ENCODE results near the gene MRPL32. TPM values are rescaled to one million over a fixed set of nuclear protein-coding genes. Genes with fewer than 3 reads are reported as not detected.

Gene MRPL32
- total and polyA plus RNA-seq, 7 donors = 42.6 to 85.7 (median 62.9) TPM

GRCh38 chr7:42914421-42915045 lies 17.6 kb upstream of the MRPL32 start:
- WGBS, 2 donors = 54 to 66% methylated on average over 5 of the region's 5 CpGs
- H3K27me3 ChIP-seq = no peaks in the 10 kb centered on the region
- no peaks in the 10 kb centered on the region for H3K9me3 ChIP-seq
- DNase-seq = no peak
- peak in 1 of 4 donors; percentile 31 for TF ChIP-seq POLR2AphosphoS5 (IDR thresholded peaks at IDR 0.05)
- TF ChIP-seq POLR2A (IDR thresholded peaks at IDR 0.05) = no peak
- H3K27ac ChIP-seq = peak overlapping the region in 2 of 4 donors; percentile 10 to 28
- H3K4me1 ChIP-seq = peaks cover 0 to 22% (median 14%) of the 10 kb centered on the region in 4 donors
- intact Hi-C loops (cut with DNase I) = no loop called here
- peaks cover 12 to 47% (median 17%) of the 10 kb centered on the region in 4 donors for H3K36me3 ChIP-seq
- H3K4me3 ChIP-seq = no peak overlapping the region

- no peak overlapping the region for H3K4me3 ChIP-seq
- TF ChIP-seq CTCF (IDR thresholded peaks at IDR 0.05) = no peak
- TF ChIP-seq POLR2A (IDR thresholded peaks at IDR 0.05) = no peak
- no peak for TF ChIP-seq POLR2AphosphoS5 (IDR thresholded peaks at IDR 0.05)
- no peak for TF ChIP-seq EP300 (IDR thresholded peaks at IDR 0.05)
- intact Hi-C loops (cut with DNase I) = no loop called here
- H3K27ac ChIP-seq = peak overlapping the region in 1 of 4 donors; percentile 35
- no peak for DNase-seq
- 65 to 67% methylated on average over 1 of the region's 1 CpG for WGBS, 2 donors
- H3K27me3 ChIP-seq = no peaks in the 10 kb centered on the region
- peaks cover 0 to 16% (median 12%) of the 10 kb centered on the region in 4 donors for H3K4me1 ChIP-seq
- peaks cover 18 to 55% (median 24%) of the 10 kb centered on the region in 4 donors for H3K36me3 ChIP-seq
- H3K9me3 ChIP-seq = no peaks in the 10 kb centered on the region
Measured at GRCh38 chr7:42915356-42915755, 16.8 kb upstream of the MRPL32 start.

- Histone ChIP-seq H3K27me3 (no peaks in the 10 kb centered on the region), H3K4me1 (peaks cover 0 to 2% (median 0%) of the 10 kb centered on the region in 4 donors), H3K9me3 (no peaks in the 10 kb centered on the region), H3K36me3 (peaks cover 19 to 98% (median 50%) of the 10 kb centered on the region in 4 donors), H3K27ac (no peak overlapping the region), H3K4me3 (no peak overlapping the region)
- intact Hi-C loops (cut with DNase I) = no loop called here
- no peak for DNase-seq
- TF ChIP-seq CTCF (IDR thresholded peaks at IDR 0.05) (no peak), POLR2A (IDR thresholded peaks at IDR 0.05) (no peak), EP300 (IDR thresholded peaks at IDR 0.05) (no peak), POLR2AphosphoS5 (IDR thresholded peaks at IDR 0.05) (no peak)
- 92 to 96% methylated on average over 3 of the region's 3 CpGs for WGBS, 2 donors
Measured at GRCh38 chr7:42922017-42922753, 10.0 kb upstream of the MRPL32 start.

GRCh38 chr7:42924223-42924838 lies 7.8 kb upstream of the MRPL32 start:
- H3K4me3 ChIP-seq = no peak overlapping the region
- intact Hi-C loops (cut with DNase I) = no loop called here
- H3K36me3 ChIP-seq = peaks cover 15 to 81% (median 41%) of the 10 kb centered on the region in 4 donors
- no peaks in the 10 kb centered on the region for H3K9me3 ChIP-seq
- H3K4me1 ChIP-seq = peaks cover 0 to 19% (median 8%) of the 10 kb centered on the region in 4 donors
- 94 to 96% methylated on average over 5 of the region's 5 CpGs for WGBS, 2 donors
- H3K27me3 ChIP-seq = no peaks in the 10 kb centered on the region
- DNase-seq = no peak
- H3K27ac ChIP-seq = no peak overlapping the region
- no peak for TF ChIP-seq POLR2AphosphoS5 (IDR thresholded peaks at IDR 0.05)
- TF ChIP-seq EP300 (IDR thresholded peaks at IDR 0.05) = no peak
- no peak for TF ChIP-seq POLR2A (IDR thresholded peaks at IDR 0.05)
- TF ChIP-seq CTCF (IDR thresholded peaks at IDR 0.05) = no peak

- peaks cover 9 to 68% (median 32%) of the 10 kb centered on the region in 4 donors for H3K36me3 ChIP-seq
- H3K4me3 ChIP-seq = no peak overlapping the region
- no peak for DNase-seq
- no peak for TF ChIP-seq EP300 (IDR thresholded peaks at IDR 0.05)
- TF ChIP-seq POLR2A (IDR thresholded peaks at IDR 0.05) = no peak
- TF ChIP-seq POLR2AphosphoS5 (IDR thresholded peaks at IDR 0.05) = no peak
- no peak for TF ChIP-seq CTCF (IDR thresholded peaks at IDR 0.05)
- H3K27ac ChIP-seq = no peak overlapping the region
- intact Hi-C loops (cut with DNase I) = no loop called here
- H3K27me3 ChIP-seq = no peaks in the 10 kb centered on the region
- 90 to 99% methylated on average over 1 of the region's 1 CpG for WGBS, 2 donors
- H3K9me3 ChIP-seq = no peaks in the 10 kb centered on the region
- peaks cover 0 to 30% (median 20%) of the 10 kb centered on the region in 4 donors for H3K4me1 ChIP-seq
Measured at GRCh38 chr7:42925630-42926029, 6.5 kb upstream of the MRPL32 start.

All from sigmoid colon (tissue), 7 donors.